HG03064 (cell line): ENCODE measurements around the gene VAT1.
"Not testable (repeated sequence)": the region's sequence is repeated elsewhere in the genome, so short reads cannot be mapped to it uniquely, and the experiment has no call there.

Experiments used
- ATAC-seq: cut with Tn5 transposase; IDR thresholded peaks from one replicate; pipeline ENCODE4 v1.9.1; 2021; ENCODE audit warnings: low read depth; ENCODE audit not compliant: unreplicated experiment

The VAT1 gene

DNA sequence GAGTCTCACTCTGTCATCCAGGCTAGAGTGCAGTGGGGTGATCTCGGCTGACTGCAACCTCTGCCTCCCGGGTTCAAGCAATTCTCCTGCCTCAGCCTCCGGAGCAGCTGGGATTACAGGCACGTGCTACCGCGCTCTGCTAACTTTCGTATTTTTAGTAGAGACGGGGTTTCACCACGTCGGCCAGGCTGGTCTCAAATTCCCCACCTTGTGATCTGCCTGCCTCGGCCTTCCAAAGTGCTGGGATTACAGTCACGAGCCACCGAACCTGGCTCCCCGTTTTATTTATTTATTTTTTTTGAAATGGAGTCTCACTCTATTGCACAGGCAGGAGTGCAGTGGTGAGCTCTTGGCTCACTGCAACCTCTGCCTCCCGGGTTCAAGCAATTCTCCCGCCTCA is 46.5 kb downstream of the VAT1 start:
- not testable (repeated sequence) for ATAC-seq

DNA sequence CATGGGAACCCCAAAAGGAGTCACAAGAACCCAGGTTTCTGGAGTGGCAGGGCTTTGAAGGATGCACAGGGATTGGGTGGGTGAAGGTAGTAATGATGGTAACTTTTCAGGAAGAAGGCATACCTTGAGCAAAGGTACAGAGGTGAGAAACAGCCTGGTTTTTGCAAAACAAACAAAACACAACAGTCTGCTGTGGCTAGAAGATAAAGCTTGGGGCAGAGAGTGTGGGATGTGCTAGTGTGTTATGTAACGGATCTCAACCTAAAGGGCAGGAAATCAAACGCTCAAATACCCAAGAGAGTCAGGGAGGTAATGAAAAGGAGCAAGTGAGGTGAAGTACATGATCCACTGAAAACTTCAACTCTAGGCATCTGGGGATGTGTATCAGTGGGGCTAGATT is 46.9 kb downstream of the VAT1 start:
- ATAC-seq = no peak

DNA sequence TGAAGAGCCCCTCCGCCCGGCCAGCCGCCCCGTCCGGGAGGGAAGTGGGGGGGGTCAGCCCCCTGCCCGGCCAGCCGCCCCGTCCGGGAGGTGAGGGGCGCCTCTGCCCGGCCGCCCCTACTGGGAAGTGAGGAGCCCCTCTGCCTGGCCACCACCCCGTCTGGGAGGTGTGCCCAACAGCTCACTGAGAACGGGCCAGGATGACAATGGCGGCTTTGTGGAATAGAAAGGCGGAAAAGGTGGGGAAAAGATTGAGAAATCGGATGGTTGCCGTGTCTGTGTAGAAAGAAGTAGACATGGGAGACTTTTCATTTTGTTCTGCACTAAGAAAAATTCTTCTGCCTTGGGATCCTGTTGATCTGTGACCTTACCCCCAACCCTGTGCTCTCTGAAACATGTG is 48.9 kb downstream of the VAT1 start:
- ATAC-seq = not testable (repeated sequence)

DNA sequence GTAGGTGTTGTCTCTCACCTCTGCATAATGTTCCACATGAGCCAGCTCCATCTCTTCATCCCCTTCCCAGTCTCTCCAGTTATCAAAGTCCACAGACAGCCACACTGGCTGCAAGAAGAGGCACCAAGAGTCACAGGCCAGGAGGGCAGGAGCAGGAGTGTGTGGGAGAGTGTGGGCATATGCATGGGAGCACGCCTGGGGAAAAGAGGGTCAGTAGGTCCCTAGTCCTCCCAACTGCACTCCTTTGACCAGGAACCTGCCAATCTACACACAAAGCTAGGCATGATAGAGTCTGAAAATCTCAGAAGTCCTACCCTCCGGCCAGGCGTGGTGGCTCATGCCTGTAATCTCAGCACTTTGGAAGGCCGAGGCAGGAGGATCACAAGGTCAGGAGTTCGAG is 50.6 kb downstream of the VAT1 start:
- ATAC-seq = no peak

DNA sequence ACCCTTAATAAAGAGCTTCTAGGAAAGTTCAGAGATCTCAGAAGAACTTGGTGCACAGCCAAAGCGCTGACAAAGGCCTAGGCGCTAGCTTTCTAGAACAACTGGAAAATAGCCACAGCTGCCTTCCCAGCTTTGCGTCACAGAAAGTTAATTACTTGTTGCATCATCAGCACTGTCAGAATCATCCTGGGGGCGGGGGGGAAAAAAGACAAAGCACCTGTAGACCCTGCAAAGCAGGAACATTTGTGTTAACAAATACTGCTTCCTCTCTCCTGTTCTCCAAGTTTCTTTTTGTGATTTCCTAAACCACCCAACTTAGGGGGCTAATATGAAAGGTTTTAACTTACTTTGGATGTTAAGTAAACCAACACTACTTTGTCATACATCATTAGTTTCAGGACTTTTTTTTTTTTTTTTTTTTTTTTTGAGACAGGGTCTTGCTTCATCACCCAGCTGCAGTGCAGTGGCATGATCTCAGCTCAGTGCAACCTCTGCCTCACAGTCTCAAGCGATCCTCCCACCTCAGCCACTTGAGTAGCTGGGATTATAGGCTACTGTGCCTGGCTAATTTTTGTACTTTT is 53.1 kb downstream of the VAT1 start:
- no peak for ATAC-seq

DNA sequence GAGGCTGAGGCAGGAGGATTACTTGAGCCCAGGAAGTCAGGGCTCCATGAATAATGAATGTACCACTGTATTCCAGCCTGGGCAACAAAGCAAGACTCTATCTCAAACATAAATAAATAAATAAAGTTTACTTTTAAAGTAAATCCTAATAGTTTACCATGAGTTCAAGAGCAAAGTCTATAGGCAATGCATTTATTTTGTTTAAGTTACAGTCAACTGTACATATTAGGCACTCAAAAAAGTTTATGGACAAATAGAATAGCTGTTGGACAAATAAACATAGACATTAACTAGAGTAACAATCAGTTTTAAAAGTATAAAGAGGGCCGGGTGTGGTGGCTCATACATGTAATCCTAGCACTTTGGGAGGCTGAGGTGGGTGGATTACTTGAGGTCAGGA is 54.3 kb downstream of the VAT1 start:
- ATAC-seq = no peak
